Measurements from ENCODE around the gene ZNF512B. TPM values are rescaled to one million over a fixed set of nuclear protein-coding genes. Genes with fewer than 3 reads are reported as not detected.

ZNF512B gene
- total RNA-seq, 1 donor from 2014 or later: 10.3 TPM

DNA sequence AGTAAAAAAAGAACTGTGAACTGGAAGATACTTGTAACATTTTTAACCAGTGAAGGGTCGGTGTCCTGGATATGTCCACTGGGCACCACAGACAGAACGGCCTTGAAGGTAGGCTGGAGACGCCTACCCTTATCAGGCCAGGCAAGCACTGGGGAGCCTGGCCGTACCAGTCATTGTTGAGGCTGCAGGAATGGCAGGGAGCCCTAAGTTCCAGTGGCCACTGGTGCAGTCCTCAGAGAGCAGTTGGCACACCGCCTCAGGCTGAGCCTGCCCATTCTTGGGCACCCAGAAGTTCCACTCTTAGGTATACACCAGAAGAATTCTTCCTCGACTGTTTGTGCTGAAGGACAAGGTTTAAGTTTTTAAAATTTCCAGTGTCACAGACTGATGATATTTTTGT lies 54.3 kb downstream of the ZNF512B start:
- Histone ChIP-seq H3K4me3 (no peak overlapping the region), H3K4me1 (peaks cover 16% of the 10 kb centered on the region), H3K27ac (no peak overlapping the region), H3K27me3 (no peaks in the 10 kb centered on the region), H3K36me3 (peaks cover 0 to 5% of the 10 kb centered on the region in 2 donors), H3K9me3 (no peaks in the 10 kb centered on the region)
- intact Hi-C loops (cut with DNase I): no loop called here
- TF ChIP-seq POLR2A (IDR thresholded peaks at IDR 0.05) (no peak), POLR2AphosphoS5 (IDR thresholded peaks at IDR 0.05; ENCODE audit: insufficient read depth in 1 of 2, low read depth in 1 of 2) (no peak)
- TF ChIP-seq, protein P1, sequence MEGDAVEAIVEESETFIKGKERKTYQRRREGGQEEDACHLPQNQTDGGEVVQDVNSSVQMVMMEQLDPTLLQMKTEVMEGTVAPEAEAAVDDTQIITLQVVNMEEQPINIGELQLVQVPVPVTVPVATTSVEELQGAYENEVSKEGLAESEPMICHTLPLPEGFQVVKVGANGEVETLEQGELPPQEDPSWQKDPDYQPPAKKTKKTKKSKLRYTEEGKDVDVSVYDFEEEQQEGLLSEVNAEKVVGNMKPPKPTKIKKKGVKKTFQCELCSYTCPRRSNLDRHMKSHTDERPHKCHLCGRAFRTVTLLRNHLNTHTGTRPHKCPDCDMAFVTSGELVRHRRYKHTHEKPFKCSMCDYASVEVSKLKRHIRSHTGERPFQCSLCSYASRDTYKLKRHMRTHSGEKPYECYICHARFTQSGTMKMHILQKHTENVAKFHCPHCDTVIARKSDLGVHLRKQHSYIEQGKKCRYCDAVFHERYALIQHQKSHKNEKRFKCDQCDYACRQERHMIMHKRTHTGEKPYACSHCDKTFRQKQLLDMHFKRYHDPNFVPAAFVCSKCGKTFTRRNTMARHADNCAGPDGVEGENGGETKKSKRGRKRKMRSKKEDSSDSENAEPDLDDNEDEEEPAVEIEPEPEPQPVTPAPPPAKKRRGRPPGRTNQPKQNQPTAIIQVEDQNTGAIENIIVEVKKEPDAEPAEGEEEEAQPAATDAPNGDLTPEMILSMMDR (IDR thresholded peaks at IDR 0.05): no peak
- DNase-seq (ENCODE audit: extremely low spot score in 2 of 2): no peak

DNA sequence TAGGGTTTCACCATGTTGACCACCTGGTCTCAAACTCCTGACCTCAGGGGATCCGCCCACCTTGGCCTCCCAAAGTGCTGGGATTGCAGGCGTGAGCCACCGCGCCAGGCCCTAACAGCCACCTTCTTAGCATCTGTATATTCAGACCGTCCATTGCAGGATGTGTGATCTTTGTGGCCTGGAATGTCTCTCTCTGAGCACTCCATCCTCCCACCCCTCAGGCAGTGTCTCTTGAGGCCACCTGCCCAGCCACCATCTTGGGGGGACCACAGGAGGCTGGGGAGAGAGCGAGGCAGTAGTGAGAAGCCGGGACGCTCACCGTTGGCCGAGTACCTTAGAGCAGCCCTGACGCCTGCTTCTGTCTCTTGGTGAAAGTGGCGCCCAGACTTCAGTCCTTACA lies 56.0 kb downstream of the ZNF512B start:
- intact Hi-C loops (cut with DNase I): no loop called here
- Histone ChIP-seq H3K36me3 (no peaks in the 10 kb centered on the region), H3K9me3 (no peaks in the 10 kb centered on the region), H3K27ac (no peak overlapping the region), H3K4me3 (no peak overlapping the region), H3K27me3 (no peaks in the 10 kb centered on the region), H3K4me1 (peaks cover 28% of the 10 kb centered on the region)
- no peak for TF ChIP-seq POLR2A (IDR thresholded peaks at IDR 0.05)
- TF ChIP-seq, protein P1 (IDR thresholded peaks at IDR 0.05): no peak
- no peak for DNase-seq (ENCODE audit: extremely low spot score in 2 of 2)

DNA sequence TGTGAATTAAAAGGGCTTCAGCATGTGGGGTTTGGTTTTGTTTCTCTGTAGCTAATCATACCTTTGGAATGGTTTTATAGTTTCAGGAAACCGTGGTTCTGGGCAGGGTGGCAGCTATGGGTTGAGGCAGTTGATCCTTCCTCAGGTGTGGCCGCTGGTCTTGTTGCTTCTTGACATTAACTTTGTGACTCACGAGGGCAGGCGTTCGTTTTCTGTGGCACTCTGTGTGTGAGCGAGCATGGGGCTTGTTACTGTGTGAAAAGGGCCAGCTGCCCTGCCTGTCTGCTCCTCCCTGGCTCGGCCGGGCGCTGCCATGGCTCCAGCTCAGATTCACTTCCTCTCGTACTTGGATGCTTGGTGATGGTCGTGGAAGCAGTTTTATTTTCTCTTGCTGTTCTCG lies 58.6 kb downstream of the ZNF512B start:
- Histone ChIP-seq H3K9me3 (no peaks in the 10 kb centered on the region), H3K4me3 (no peak overlapping the region), H3K36me3 (no peaks in the 10 kb centered on the region), H3K27me3 (no peaks in the 10 kb centered on the region), H3K4me1 (peaks cover 28% of the 10 kb centered on the region), H3K27ac (peak overlapping the region; percentile 43)
- intact Hi-C loops (cut with DNase I): no loop called here
- DNase-seq (ENCODE audit: extremely low spot score in 2 of 2): no peak
- TF ChIP-seq POLR2A (IDR thresholded peaks at IDR 0.05) (no peak), POLR2AphosphoS5 (IDR thresholded peaks at IDR 0.05; ENCODE audit: insufficient read depth in 1 of 2, low read depth in 1 of 2) (peak; percentile 17 to 38)
- TF ChIP-seq, protein P1 (IDR thresholded peaks at IDR 0.05): no peak

DNA sequence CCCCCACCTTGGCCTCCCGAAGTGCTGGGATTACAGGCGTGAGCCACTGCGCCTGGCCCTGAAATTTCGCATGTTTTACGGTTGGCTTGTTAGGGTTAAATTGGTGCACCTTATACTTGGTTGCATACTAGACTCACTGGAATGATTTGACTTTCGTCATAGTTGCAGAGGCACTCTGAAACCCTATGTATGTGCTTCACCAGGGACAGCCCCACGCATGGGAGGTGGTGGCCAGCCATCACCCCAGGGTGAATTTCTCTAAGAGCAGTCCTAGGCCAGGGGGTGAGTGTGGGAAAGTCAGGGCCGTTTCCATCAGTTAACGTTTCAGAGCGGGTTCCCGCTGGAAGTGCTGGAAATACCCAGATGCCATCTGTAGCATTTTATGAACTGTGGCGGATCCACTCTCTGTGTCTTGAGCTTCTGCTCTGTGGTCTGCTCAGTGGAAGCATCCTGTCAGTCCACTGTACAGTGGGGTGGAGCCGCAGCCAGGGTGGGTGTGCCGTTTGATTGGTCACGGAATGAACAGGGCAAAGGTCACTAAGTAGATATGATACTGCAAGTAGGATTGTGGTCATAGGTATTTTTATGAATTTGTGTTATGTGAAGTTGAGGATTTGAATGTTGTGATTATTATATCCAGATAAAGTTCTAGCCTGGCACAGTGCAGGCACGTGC lies 61.6 kb downstream of the ZNF512B start:
- no peak for DNase-seq (ENCODE audit: extremely low spot score in 2 of 2)
- H3K4me3 ChIP-seq: no peak overlapping the region
- H3K36me3 ChIP-seq: no peaks in the 10 kb centered on the region
- no peak overlapping the region for H3K27ac ChIP-seq
- peaks cover 39% of the 10 kb centered on the region for H3K4me1 ChIP-seq
- TF ChIP-seq POLR2A (IDR thresholded peaks at IDR 0.05): no peak
- TF ChIP-seq POLR2AphosphoS5 (IDR thresholded peaks at IDR 0.05; ENCODE audit: insufficient read depth in 1 of 2, low read depth in 1 of 2): no peak
- TF ChIP-seq, protein P1 (IDR thresholded peaks at IDR 0.05): no peak
- no peaks in the 10 kb centered on the region for H3K27me3 ChIP-seq
- intact Hi-C loops (cut with DNase I): no loop called here
- no peaks in the 10 kb centered on the region for H3K9me3 ChIP-seq

MicroRNA genes within 50 kb of the gene (microRNA counts, 767-probe panel; counts per million panel counts)
- microRNA hsa-miR-1914-5p: 238 to 261 counts per million in 2 donors
- 238 to 261 counts per million in 2 donors for microRNA hsa-miR-647
- microRNA hsa-miR-941: 238 to 261 counts per million in 2 donors

Small RNA genes within 50 kb of the gene (microRNA-seq; reads per million reads assigned to microRNA genes)
- not detected for gene MIR1914 (ENCODE audit: borderline number of aligned reads, borderline replicate concordance)
- not detected for gene MIR647 (ENCODE audit: borderline number of aligned reads, borderline replicate concordance)
- gene MIR941-1 (ENCODE audit: borderline number of aligned reads, borderline replicate concordance): not detected
- not detected for gene MIR941-2 (ENCODE audit: borderline number of aligned reads, borderline replicate concordance)
- gene MIR941-3 (ENCODE audit: borderline number of aligned reads, borderline replicate concordance): not detected
- not detected for gene MIR941-4 (ENCODE audit: borderline number of aligned reads, borderline replicate concordance)
- gene MIR941-5 (ENCODE audit: borderline number of aligned reads, borderline replicate concordance): not detected

Small RNA genes within 50 kb of the gene (small RNA-seq; reads per million reads assigned to genes)
- gene MIR647 (not detected), gene MIR941-2 (not detected), gene MIR941-4 (not detected), gene MIR941-5 (not detected), gene RNU1-134P (not detected)

Other genes starting within 250 kb of the ZNF512B start
- 32.4 TPM for gene LIME1, start 233.3 kb downstream of the ZNF512B start, total RNA-seq
- 33.1 TPM for gene SLC2A4RG, start 230.2 kb downstream of the ZNF512B start, total RNA-seq
- gene ZBTB46, start 138.7 kb downstream of the ZNF512B start, total RNA-seq: 7.4 TPM
- gene ABHD16B, start 108.4 kb downstream of the ZNF512B start, total RNA-seq: not detected
- gene TPD52L2, start 104.7 kb downstream of the ZNF512B start, total RNA-seq: 90.1 TPM
- gene DNAJC5, start 74.8 kb downstream of the ZNF512B start, total RNA-seq: 25.8 TPM
- 50.1 TPM for gene UCKL1, start 13.5 kb downstream of the ZNF512B start, total RNA-seq
- 11.8 TPM for gene SAMD10, start 9.7 kb upstream of the ZNF512B start, total RNA-seq
- gene PRPF6, start 11.2 kb upstream of the ZNF512B start, total RNA-seq: 50.6 TPM
- gene C20orf204, start 66.3 kb upstream of the ZNF512B start, total RNA-seq: 0.98 TPM
- gene SOX18, start 79.7 kb upstream of the ZNF512B start, total RNA-seq: 57.2 TPM
- 33.1 TPM for gene TCEA2, start 93.3 kb upstream of the ZNF512B start, total RNA-seq
- gene RGS19, start 109.6 kb upstream of the ZNF512B start, total RNA-seq: 20.6 TPM
- gene OPRL1, start 110.2 kb upstream of the ZNF512B start, total RNA-seq: 1.5 TPM
- gene LKAAEAR1, start 114.5 kb upstream of the ZNF512B start, total RNA-seq: not detected
- gene NPBWR2, start 137.6 kb upstream of the ZNF512B start, total RNA-seq: not detected
- not detected for gene MYT1, start 194.5 kb upstream of the ZNF512B start, total RNA-seq

All from vagina (tissue), 2 donors.